HG03095 (cell line): ENCODE measurements around the gene OTOF.

Experiments
- ATAC-seq: cut with Tn5 transposase; IDR thresholded peaks from one replicate; pipeline ENCODE4 v1.9.1; 2021; ENCODE audit warnings: moderate library complexity; ENCODE audit not compliant: unreplicated experiment

Gene OTOF

DNA sequence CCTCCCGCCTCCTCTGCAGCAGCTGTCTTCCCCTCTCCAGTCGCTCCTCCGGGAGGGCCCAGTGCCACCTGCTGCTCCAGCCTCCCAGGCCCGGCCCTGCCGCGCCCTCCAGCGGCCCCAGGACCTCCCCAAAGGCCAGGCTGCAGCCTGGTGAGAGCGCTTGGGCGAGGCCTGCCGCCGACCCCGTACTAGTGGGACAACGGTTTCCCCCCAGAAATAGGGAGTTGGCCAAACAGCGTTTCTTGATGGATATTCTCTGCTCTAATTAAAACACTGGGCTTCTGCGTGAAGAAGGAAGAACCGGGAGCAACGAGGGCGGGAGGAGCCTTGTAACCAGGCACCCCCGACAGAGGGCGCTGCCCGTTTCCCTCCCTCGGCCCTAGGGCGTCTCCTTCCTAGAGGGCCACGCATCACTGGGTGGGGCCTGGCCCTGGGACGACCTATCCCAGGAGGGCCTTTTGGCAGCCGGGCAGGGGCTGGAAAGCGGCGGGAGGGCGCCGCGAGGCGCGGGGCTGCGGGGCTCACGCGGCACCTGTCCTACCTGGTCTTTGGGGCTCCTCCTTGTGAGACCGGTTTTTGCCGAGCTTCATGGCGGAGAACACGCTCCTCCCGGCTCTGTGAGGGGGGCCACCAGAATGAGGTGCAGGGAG is 25.4 kb upstream of the OTOF start:
- no peak for ATAC-seq

DNA sequence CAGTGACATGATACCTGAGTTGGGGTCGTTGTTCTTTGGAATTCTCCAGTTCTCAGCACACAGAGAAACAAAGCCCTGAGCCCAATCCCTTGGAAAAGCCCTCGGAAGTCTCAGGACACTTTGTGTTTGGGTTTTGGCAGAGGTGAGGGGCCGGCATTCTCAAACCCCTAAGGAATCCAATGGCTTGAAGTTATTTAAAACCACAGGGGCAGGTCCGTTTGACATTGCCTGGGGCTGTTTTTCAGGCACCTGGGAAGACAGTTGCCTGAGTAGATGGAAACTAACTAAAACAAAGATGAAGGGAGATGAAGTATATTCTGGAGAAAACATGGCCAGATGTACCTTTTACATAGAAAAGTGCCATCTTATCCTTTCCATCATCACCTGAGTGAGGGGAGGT is 22.5 kb upstream of the OTOF start:
- no peak for ATAC-seq

DNA sequence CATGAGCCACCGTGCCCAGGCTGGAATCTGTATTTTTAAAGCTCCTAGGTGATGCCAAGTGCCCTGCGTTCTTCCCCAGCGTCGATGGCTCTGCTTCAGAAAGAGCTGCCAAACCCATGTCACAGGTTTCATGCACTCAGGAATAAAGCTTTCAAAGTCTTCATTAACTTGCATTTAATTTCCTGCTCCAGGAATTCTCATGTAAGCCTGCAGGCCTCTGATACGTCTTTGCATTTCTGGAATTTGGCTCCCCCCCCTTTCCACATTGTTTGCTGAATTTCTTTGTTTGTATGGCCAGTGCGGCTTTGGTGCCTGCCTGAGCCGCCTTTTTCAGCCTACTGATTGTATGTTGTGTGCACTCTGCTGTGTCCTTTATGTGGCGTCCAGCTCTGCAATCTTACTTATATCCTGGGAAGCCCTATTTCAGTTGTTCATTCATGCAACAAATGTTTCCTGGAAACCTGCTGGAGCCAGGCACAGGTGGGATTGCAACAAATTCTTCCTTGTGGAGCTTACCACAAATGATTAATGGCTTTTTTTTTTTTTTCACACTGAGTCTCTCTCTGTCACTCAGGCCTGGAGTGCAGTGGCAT is 17.9 kb upstream of the OTOF start:
- ATAC-seq, result no peak

DNA sequence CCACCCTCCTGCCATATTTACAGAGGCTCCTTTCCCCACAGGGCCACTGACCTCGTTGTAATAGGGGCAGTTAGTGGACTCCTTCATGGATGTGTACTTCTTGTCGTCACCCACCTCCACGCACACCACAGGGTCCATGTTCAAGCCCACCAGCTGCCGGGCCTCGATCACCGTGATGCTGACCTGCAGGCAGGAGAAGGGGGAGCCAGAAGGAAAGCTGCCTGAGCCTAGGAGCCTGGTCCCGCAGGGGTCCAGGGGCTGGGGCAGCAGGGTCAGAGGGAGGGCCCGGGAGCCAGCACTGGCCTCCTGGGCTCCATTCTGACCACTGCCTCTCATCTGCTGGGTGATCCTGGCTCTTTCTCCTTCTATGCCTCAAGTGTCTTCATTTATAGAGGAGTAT is 17.0 kb upstream of the OTOF start:
- ATAC-seq, result no peak

DNA sequence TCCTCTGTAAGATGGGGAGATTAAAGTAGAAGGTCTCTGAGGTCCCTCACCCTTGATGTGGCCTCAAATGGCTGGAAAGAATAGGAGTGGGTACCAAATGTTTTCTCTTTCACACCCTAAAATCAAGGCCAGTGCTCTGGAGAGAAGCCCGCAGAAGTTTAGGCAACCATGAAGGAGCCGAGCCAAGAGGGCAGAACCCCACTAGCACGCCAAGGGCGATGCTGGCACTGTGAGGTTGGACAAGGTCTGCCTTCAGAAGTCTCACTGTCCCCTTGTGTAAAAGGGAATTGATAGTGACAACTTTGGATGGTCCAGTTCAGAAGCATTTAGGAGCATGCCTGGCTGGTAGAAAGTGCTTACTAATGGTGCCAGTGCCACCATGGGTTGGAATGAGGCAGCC is 16.3 kb upstream of the OTOF start:
- ATAC-seq, result no peak

DNA sequence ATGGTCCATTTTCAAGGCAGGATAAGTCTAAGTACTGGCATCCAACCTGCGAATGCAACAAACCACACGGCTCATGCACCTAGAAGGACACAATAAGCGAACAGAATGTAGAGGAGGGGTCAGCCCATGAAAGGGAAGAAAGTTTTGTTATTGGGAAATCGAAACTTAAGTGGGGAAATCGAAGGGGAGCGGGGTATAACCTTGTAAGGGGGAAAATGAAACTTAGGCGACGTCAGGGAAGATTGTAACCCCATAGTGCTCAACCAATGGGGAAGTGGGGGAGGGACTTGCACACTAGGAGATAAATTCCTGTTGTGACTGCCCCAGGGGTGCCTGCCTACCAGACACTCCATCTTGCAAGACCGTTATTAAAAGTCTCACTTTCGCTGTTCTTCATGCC is 15.6 kb upstream of the OTOF start:
- ATAC-seq, result no peak

DNA sequence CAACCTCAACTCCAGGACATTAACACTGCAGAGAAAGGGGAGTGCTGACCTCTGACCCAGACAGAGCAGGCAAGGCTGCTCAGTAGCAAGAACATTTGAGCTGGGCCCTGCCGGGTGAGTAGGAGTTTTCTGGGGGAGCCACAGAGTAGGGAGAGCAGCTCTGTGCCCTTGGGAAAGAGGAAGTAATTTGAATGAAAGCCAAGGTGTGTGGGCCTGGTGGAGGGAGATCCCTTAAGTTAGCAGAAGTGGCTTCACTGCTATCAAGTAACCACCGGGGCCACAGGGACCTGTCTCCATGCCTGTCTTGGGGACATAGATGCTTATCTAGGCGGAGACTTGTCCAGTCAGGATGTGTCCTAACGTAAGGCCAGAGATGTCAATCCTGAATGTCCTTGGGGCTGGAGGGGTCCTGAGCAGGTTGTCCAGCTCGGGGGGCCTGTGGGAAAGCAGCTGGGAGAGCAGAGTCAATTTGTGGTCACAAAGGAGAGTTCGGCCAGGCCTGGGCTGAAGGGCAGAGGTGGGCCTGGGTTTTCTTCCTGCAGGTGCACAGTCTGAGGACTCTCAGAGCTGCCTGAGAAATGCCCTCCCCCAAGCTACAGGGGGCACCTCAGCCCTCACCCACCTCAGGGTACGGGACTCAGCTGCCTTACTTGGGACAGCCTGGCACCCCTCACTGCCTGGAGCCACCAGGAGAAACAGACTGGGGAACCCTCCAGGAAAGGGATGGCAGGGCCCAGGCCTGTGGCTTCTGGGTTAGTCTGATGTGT is 15.0 kb upstream of the OTOF start:
- no peak for ATAC-seq

DNA sequence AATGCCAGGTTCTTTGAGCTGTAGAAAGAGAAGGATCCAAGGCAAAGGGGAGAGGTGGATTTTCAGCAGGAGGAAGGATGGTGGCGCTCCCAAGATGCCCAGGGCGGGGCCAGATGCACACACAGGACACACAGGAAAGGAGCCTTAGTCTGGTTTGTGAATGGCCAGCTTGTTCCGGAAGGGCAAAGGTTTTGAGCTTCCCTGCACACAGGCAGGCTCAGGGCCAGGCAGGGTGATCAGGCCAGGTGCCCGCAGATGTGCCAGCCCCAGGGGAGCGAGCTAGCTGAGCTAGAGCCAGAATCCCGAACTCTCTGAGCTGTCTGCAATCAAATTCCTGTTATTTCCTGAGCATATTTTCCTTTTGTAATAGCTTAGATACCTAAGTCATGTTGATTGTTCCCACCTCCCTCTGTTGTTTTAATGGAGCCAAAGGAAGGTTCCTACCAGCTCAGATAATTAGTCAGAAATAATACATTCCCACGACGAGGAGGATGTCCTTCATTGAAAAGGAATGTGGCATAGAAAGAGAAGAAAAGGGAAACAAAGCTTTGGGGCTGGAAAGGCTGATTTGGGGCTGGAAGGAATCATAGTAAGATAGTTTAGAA is 13.7 kb upstream of the OTOF start:
- ATAC-seq, result no peak

DNA sequence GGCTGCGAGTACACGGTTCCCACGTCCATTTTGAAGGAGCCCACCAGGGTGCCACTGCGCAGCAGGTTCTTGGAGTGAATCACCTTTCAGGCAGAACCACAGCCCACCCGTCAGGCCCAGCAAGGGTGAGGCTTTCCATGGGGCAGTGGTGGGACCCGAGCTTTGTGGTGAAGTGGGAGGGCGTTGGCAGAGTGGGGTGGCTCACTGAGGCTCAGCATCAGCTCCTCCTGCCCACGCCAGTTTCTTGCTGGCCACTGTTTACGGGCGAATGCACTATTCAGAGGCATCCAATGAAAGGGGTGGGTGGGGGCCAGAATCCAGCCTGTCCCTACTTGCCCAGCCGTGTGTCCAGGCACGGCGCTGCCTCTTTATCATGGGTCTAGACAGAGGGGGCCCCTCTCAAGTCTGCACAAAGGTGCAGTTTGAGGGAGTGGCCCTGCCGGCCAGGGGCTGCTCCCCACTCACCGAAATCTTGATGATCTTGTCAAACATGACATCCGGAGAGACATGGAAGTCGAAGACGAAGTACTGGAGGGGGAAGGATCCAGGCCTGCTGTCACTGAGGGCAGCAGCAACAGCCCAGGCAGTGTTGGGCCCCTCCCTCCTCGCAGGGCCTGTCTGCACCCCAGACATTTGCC is 11.4 kb upstream of the OTOF start:
- no peak for ATAC-seq

DNA sequence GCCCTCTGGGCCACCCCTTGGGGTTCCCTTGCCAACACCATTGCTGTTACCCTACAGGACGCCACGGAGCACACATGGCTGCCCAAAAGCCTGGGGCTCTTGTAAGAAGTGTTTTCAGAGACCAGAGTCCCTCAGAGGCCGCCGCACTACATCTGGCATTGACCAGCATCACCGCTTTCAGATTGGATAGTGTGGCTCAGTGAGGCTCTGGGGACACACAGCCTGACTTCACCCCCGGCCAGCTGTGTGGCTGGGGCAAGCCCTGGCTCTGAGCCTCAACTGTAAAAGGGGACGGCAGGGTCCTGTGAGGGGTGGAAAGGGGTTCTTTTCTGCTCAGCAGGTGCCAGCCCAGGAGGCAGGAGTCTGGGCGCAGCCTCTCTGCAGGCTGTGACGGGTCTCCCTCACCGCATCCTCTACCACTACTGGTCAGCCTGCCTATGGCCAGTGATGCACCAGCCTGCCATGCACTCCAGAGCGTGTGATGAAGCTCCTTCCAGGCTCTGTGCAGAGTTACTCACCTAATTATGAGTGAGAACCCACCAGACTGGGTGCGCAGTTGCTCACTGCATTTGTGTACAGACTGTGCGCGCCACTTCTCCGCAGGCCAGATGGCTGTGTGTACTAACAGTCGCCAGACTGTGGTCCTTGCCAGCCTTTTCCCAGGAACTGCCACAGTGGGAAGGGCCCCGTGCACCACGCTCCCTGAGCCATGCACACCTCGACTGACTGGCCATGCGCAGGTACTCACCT is 10.7 kb upstream of the OTOF start:
- ATAC-seq, result no peak

DNA sequence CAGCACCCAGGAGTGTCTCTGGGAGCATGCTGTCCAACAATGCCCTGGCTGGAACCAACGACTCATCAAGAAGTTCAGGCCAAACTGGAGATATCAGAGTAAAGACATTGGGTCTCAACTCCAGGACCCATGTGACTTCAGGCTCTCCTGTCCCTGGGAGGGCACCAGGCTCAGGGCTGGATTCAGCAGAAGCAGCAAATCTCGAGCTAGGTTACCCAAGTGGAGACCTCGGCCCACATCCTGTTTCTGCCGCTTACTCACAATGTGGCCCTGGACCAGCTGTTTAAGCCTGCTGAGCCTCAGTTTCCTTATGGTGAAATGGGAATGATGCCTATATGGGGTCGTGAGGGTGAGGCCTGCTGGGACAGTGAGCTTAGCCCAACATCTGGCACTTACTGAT is 9.3 kb upstream of the OTOF start:
- no peak for ATAC-seq

DNA sequence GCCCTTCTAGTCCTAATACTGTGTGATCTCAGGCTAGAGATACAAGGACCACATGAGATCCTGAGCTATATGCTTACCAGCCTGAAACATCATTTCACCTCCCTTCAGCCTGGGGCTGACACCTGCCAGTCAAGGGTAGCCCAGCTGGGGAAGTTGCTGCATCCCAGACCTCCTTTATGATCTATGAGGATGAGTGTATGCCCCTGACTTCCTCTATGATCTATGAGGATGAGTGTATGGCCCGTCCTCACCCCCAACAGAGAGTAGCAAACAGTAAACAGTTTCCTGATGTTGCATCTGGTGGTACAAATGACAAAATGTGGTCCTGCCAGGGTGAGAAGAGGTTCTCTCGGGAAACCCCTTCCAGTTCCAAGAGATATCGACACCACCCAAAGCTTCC is 8.9 kb upstream of the OTOF start:
- no peak for ATAC-seq

DNA sequence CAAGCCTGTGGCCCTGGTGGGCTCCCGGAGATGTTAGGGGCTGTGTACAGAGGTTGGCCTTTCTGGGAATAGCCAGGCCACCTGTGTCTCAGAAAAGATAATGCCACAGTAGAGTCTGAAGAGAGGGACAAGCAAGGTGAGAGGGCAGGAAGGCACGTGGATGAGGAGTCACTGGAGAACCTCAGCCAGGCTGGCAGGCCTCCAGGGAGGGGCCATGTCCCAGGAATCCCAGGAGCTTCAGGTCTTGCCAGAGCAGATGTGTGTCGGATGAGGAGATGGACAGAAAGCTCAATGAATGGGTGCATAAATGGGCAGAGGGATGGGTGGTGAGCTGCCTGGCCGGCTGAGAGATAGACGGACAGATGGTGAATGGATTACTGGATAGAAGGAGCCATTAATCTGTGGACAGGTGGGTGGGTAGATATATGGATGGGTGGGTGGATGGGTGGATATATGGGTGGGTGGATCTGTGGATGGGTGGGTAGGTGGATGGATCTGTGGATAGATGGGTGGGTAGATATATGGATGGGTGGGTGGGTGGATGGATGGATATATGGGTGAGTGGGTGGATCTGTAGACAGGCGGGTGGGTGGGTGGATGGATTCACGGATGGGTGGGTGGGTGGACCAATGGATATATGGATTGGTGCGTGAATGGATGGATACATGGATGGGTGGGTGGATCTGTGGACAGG is 7.9 kb upstream of the OTOF start:
- no peak for ATAC-seq

DNA sequence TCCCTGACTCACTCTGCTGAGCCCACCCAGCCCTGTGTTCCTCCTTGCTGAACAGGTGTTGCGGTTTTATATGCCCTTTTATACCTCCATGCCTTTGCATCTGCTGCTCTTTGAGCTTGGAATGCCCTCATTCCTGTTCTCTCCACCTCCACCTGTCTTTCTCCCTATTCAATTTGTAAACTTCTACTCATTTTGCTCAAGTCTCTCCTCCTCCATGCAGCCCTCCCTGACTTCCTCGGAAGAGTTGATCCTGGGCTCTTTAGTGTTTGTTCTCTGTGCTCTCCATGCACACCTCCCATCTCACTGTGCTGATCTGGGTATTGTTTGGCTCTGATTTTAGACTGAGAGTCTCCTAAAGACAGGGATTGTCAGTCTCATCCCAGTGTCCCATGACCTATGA is 7.2 kb upstream of the OTOF start:
- no peak for ATAC-seq

DNA sequence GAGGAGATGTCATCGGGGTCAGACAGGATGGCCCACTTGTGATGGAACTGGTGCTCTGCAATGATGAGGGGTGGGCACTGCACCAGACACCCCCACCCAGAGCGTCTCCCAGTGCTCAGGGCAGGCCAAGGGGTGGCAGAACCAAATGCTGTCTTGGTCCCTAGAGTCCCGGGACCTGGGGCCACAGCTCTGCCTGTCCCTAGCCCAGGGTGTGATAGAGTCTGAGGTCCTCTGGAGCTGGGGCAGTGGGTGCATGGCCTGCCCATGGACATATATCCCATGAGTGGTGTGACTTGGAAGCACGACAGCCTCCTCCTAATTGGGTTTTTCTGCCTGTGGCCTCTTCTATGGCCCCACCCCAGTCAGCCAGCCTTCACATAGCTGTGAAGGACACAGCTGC is 6.7 kb upstream of the OTOF start:
- ATAC-seq, result no peak

DNA sequence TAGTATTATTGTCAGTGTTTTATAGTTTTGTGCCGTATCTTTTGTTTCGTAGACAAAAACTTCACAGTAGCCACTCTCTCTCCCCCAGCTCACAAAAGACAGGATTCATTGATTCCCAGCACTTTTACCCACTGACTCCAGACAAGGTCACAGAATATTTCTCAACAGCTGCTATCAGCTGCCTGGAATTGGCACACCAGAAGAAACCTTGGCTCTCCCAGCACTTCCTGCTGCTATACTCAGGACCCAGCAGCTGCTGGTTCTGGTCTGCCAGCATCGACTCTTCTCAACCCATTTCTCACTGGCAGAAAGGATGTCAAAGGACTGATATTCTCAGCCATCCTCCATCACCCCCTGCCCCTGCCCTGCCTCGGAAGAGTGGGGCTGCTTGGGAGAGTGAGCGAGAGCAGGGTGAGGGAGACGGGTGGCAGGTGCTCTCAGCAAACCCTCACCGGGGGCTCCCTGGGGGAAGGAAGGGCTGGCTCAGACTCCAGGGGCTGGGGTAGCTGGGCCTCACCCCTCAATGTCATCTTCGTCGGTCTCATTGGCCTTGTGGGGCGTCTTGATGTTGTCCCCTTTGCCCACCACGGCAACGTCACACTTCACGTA is 6.1 kb upstream of the OTOF start:
- no peak for ATAC-seq

DNA sequence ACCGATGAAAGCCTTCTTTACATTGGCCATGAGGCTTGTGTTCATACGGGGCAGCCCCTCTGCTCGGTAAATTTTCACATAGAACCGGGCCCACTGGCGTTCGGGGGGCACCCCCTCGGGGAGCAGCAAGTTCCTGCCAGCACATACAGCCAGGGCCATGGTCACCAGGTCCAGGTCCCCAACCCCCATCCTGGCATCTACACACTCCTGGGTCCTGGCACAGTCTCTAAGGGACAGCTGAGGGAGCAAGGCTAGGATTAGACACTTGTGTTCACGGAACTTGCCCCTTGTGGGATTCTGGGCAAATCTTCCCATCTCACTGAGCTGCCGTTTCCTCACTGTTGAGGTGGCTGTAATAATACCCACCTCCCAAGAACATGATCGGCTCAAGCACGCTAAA is 5.6 kb upstream of the OTOF start:
- ATAC-seq, result no peak

DNA sequence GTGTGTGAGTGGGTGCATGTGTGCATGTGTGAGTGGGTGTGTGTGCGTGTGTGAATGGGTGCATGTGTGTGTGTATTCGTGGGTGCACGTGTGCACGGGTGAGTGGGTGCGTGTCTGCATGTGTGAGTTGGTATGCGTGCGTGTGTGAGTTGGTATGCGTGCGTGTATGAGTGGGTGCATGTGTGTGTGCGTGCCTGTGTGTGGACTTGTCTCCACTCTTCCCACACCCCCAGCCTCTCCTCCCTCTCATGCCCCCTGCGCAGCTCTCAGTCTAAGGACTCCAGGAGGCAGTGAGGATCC is 5.1 kb upstream of the OTOF start:
- ATAC-seq, result no peak

DNA sequence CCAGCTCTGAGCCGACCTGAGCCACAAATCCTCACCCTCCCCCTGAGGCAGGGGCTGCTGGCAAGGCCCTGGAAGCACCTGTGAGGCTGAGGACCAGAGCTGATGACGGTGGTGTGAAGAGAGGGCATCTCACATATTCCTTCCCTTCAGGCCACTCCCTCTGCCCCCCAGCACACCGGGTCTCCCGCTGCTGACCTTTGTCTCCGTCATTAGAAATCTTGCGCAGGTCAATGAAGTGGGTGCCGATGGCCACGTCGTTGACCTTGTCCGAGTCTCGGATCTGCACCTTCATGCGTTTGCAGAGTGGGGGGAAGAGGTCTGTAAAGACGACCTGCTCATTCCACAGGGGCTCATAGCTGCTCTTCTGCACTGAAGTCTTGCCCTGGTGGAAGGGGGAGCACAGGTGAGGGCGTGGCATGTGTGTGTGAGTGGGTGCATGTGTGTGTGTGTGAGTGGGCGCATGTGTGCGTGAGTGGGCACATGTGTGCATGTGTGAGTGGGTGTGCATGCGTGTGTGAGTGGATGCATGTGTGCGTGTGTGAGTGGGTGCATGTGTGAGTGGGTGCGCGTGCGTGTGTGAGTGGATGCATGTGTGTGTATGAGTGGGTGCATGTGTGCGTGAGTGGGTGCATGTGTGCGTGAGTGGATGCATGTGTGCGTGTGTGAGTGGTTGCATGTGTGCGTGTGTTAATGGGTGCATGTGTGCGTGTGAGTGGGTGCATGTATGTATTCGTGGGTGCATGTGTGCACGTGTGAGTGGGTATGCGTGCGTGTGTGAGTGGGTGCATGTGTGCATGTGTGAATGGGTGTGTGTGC is 4.5 kb upstream of the OTOF start:
- no peak for ATAC-seq
